ENCODE data around the gene LRRFIP2. TPM values are rescaled to one million over a fixed set of nuclear protein-coding genes. Genes with fewer than 3 reads are reported as not detected.

LRRFIP2 gene
- total and polyA plus RNA-seq, 2 donors (not counting 1 experiment from before 2014, with no cell fraction given) = 83.7 to 149 TPM

DNA sequence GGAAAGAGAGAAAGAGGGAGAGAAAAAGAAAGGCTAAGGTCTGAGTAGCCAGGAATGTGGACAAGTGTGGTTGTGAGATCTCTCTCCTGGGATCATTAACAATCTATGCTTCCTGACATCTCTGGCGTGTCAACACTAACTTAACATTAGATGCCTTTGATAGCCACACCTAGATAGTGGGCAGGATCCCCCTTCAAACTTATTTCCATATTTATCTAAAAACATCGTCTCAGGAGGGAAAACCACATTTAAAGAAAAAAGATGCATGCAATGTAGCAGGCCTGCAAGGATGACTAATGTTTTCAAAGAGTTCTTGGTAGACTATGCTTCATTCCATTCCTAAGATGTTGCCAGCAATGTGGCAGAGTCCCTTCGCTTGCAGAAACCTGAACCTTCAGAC lies 100.2 kb downstream of the LRRFIP2 start:
- no peak overlapping the region for H3K27ac ChIP-seq (ENCODE audit: insufficient read depth, low read length)
- TF ChIP-seq, protein P1, sequence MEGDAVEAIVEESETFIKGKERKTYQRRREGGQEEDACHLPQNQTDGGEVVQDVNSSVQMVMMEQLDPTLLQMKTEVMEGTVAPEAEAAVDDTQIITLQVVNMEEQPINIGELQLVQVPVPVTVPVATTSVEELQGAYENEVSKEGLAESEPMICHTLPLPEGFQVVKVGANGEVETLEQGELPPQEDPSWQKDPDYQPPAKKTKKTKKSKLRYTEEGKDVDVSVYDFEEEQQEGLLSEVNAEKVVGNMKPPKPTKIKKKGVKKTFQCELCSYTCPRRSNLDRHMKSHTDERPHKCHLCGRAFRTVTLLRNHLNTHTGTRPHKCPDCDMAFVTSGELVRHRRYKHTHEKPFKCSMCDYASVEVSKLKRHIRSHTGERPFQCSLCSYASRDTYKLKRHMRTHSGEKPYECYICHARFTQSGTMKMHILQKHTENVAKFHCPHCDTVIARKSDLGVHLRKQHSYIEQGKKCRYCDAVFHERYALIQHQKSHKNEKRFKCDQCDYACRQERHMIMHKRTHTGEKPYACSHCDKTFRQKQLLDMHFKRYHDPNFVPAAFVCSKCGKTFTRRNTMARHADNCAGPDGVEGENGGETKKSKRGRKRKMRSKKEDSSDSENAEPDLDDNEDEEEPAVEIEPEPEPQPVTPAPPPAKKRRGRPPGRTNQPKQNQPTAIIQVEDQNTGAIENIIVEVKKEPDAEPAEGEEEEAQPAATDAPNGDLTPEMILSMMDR (conservative IDR thresholded peaks at IDR 0.05 in 1 of 2, IDR thresholded peaks at IDR 0.05 in 1 of 2; ENCODE audit: low read depth in 1 of 2, low read length in 2 of 2) = no peak
- TF ChIP-seq EZH2 (IDR thresholded peaks at IDR 0.05; ENCODE audit: low read length, missing control alignments) = no peak
- H3K9ac ChIP-seq (ENCODE audit: insufficient read depth, low read length) = no peak overlapping the region
- H3K9me3 ChIP-seq (ENCODE audit: control insufficient read depth, insufficient read depth, low read depth, low read length) = no peaks in the 10 kb centered on the region
- H4K20me1 ChIP-seq (ENCODE audit: control insufficient read depth, extremely low read depth, insufficient read depth, low read length) = no peaks in the 10 kb centered on the region
- no peaks in the 10 kb centered on the region for H3K79me2 ChIP-seq (ENCODE audit: control insufficient read depth, insufficient read depth, low read length)
- H3K27me3 ChIP-seq (ENCODE audit: control insufficient read depth, insufficient read depth, low read length) = no peaks in the 10 kb centered on the region
- peaks cover 8% of the 10 kb centered on the region for H3K4me1 ChIP-seq (ENCODE audit: control insufficient read depth, extremely low read depth, insufficient read depth, low read length)
- DNase-seq (ENCODE audit: low read depth in 2 of 2) = peak; percentile 60 to 93
- no peak overlapping the region for H2AFZ ChIP-seq (ENCODE audit: low read length)
- peaks cover 5% of the 10 kb centered on the region for H3K36me3 ChIP-seq (ENCODE audit: control insufficient read depth, insufficient read depth, low read length)
- peak overlapping the region; percentile 48 for H3K4me2 ChIP-seq (ENCODE audit: extremely low read depth, insufficient read depth, low read length)
- H3K4me3 ChIP-seq (replicated peaks in 1 of 4; ENCODE audit: control extremely low read depth in 1 of 4, insufficient read depth in 1 of 4, low read depth in 3 of 4, low read length in 4 of 4) = no peak overlapping the region

DNA sequence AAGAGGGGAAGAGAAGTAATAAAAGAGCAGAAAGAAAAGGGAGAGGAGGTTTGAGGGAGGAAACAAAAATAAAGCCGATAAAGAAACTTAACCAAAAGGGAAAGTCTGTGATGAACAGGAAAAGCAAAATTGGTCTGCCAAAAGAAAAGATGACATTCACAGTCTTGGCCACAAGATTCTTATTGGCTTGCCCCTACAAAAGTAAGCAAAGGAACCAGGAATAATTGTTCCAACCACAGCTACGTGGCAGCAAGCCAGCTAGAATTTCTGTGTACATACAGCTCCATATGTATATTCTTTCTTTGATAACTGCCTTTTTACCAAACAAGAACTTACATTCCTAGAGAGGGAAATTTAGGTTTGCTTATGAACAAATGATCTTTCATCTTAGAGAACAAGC lies 101.5 kb downstream of the LRRFIP2 start:
- H2AFZ ChIP-seq (ENCODE audit: low read length) = no peak overlapping the region
- no peak for TF ChIP-seq EZH2 (IDR thresholded peaks at IDR 0.05; ENCODE audit: low read length, missing control alignments)
- TF ChIP-seq, protein P1 (conservative IDR thresholded peaks at IDR 0.05 in 1 of 2, IDR thresholded peaks at IDR 0.05 in 1 of 2; ENCODE audit: low read depth in 1 of 2, low read length in 2 of 2) = no peak
- H4K20me1 ChIP-seq (ENCODE audit: control insufficient read depth, extremely low read depth, insufficient read depth, low read length) = no peaks in the 10 kb centered on the region
- H3K4me2 ChIP-seq (ENCODE audit: extremely low read depth, insufficient read depth, low read length) = peak overlapping the region; percentile 53
- no peaks in the 10 kb centered on the region for H3K27me3 ChIP-seq (ENCODE audit: control insufficient read depth, insufficient read depth, low read length)
- H3K36me3 ChIP-seq (ENCODE audit: control insufficient read depth, insufficient read depth, low read length) = peaks cover 2% of the 10 kb centered on the region
- peak; percentile 89 to 95 for DNase-seq (ENCODE audit: low read depth in 2 of 2)
- H3K27ac ChIP-seq (ENCODE audit: insufficient read depth, low read length) = no peak overlapping the region
- H3K9me3 ChIP-seq (ENCODE audit: control insufficient read depth, insufficient read depth, low read depth, low read length) = no peaks in the 10 kb centered on the region
- peak overlapping the region in 3 of 4 experiments; percentile 11 to 37 (median 37) for H3K4me3 ChIP-seq (replicated peaks in 1 of 4; ENCODE audit: control extremely low read depth in 1 of 4, insufficient read depth in 1 of 4, low read depth in 3 of 4, low read length in 4 of 4)
- no peaks in the 10 kb centered on the region for H3K79me2 ChIP-seq (ENCODE audit: control insufficient read depth, insufficient read depth, low read length)
- H3K4me1 ChIP-seq (ENCODE audit: control insufficient read depth, extremely low read depth, insufficient read depth, low read length) = peaks cover 8% of the 10 kb centered on the region
- H3K9ac ChIP-seq (ENCODE audit: insufficient read depth, low read length) = no peak overlapping the region

DNA sequence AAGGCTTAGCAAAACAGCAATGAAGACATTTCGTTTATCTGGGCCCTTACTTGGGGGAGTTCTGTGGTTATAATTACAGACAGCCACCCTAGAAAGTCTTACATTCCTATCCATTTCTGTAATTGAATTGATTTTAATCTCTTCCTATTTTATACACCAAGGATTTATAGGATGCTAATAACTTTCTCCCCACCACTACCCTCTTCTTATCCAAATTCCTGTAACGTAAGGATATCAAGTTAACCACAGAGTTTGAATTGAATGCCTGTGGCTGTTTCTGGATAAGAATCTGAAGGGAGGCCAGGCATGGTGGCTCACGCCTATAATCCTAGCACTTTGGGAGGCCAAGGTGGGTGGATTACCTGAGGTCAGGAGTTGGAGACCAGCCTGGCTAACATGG lies 102.5 kb downstream of the LRRFIP2 start:
- no peak overlapping the region for H3K4me2 ChIP-seq (ENCODE audit: extremely low read depth, insufficient read depth, low read length)
- no peaks in the 10 kb centered on the region for H4K20me1 ChIP-seq (ENCODE audit: control insufficient read depth, extremely low read depth, insufficient read depth, low read length)
- no peak overlapping the region for H3K27ac ChIP-seq (ENCODE audit: insufficient read depth, low read length)
- H3K9me3 ChIP-seq (ENCODE audit: control insufficient read depth, insufficient read depth, low read depth, low read length) = no peaks in the 10 kb centered on the region
- no peaks in the 10 kb centered on the region for H3K27me3 ChIP-seq (ENCODE audit: control insufficient read depth, insufficient read depth, low read length)
- no peak for TF ChIP-seq EZH2 (IDR thresholded peaks at IDR 0.05; ENCODE audit: low read length, missing control alignments)
- TF ChIP-seq, protein P1 (conservative IDR thresholded peaks at IDR 0.05 in 1 of 2, IDR thresholded peaks at IDR 0.05 in 1 of 2; ENCODE audit: low read depth in 1 of 2, low read length in 2 of 2) = no peak
- no peak overlapping the region for H3K4me3 ChIP-seq (replicated peaks in 1 of 4; ENCODE audit: control extremely low read depth in 1 of 4, insufficient read depth in 1 of 4, low read depth in 3 of 4, low read length in 4 of 4)
- DNase-seq (ENCODE audit: low read depth in 2 of 2) = peak in 1 of 2 donors; percentile 87
- no peak overlapping the region for H3K9ac ChIP-seq (ENCODE audit: insufficient read depth, low read length)
- H2AFZ ChIP-seq (ENCODE audit: low read length) = no peak overlapping the region
- peaks cover 2% of the 10 kb centered on the region for H3K36me3 ChIP-seq (ENCODE audit: control insufficient read depth, insufficient read depth, low read length)
- peaks cover 8% of the 10 kb centered on the region for H3K4me1 ChIP-seq (ENCODE audit: control insufficient read depth, extremely low read depth, insufficient read depth, low read length)
- no peaks in the 10 kb centered on the region for H3K79me2 ChIP-seq (ENCODE audit: control insufficient read depth, insufficient read depth, low read length)

Data from fibroblast of lung (primary cell).